SH-SY5Y (cell line): Measurements from ENCODE around the gene LRP1-AS.

Experiments
- GATA2 ChIP-seq: IDR thresholded peaks from 2 replicates; pipeline ENCODE4 v1.6.1; 2011; ENCODE audit warnings: mild to moderate bottlenecking, low read depth, low read length
- GATA3 ChIP-seq: IDR thresholded peaks from 2 replicates; pipeline ENCODE4 v1.6.1; 2011; ENCODE audit warnings: low read depth, mild to moderate bottlenecking, low read length, moderate library complexity

Gene LRP1-AS

DNA sequence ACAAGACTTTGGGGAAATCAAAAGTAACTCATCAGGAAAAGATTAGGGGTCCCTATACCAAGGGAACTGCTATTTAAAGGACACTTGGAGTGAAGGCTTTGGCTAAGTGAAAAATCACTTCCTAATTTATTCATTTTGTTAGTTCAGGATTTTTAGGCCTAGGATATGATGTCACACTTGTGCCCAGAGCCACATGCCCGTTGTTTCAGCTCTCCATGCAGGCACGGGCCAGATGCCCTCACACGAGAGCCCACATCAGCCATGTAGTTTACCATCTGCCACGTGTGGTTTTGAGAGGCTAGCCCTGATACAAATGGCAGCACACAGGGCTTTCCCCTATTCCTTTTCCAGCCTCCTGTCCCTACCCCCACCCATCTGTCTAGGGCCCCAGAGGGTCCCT lies 11.9 kb upstream of the LRP1-AS start:
- TF ChIP-seq GATA2 (no peak), GATA3 (no peak)

DNA sequence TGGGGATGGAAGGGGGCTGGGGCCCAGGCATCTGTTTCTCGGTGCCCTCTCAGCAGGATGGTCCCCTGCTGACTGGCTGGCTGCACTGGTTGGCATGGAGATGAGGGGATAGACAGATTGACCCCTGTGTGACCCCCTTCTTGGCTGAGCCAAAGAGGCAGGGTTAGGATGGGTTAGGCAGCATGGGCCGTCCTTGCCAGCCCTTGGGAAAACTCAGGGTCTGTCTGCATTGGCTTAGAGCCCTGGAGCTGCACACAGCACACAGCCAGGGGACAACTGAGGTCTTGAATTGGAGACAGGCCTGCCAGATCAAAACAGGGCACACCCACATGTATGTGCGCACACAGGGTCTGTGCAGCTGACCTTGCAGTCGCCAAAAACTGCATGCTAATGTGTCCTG lies 11.2 kb upstream of the LRP1-AS start:
- no peak for TF ChIP-seq GATA3
- TF ChIP-seq GATA2 = no peak

DNA sequence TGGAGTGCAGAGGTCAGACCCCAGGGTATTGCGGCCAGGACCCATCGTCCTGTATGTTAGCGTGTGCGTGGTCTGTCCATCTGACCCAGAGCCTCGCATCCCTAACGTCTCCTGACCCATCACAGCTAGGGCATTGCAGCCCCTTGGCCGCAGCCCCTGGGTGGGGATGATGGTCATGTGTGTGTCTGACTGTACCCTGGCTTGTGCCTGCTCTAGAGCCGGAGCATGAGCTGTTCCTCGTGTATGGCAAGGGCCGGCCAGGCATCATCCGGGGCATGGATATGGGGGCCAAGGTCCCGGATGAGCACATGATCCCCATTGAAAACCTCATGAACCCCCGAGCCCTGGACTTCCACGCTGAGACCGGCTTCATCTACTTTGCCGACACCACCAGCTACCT lies 10.8 kb upstream of the LRP1-AS start:
- TF ChIP-seq GATA2 (no peak), GATA3 (no peak)

DNA sequence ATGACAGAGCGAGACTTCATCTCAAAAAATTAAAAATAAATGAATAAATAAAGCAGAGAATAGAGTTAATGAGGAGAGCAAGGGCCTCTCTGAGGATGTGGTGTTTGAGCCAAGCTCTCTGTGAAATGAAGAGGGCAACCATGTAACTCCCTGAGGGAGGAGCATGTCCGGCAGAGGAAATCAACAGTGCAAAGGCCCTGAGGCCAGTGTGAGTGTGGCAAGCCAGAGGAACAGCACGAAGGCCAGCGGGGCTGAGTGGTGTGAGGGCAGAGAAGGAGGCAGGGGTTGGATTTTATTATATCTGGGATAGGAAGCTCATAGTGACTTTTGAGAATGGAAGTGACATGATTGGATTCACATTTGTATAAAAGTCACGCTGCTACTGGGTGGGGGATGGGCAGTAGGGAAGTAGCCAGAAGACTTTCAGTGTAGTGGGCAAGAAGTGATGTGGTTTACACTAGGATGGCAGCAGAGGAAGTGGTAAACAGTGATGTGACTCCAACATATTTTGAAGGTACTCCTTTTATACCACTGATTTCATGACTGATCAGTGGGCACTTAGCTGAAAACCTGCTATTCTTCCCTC lies 10.3 kb upstream of the LRP1-AS start:
- TF ChIP-seq GATA2 (no peak), GATA3 (no peak)

DNA sequence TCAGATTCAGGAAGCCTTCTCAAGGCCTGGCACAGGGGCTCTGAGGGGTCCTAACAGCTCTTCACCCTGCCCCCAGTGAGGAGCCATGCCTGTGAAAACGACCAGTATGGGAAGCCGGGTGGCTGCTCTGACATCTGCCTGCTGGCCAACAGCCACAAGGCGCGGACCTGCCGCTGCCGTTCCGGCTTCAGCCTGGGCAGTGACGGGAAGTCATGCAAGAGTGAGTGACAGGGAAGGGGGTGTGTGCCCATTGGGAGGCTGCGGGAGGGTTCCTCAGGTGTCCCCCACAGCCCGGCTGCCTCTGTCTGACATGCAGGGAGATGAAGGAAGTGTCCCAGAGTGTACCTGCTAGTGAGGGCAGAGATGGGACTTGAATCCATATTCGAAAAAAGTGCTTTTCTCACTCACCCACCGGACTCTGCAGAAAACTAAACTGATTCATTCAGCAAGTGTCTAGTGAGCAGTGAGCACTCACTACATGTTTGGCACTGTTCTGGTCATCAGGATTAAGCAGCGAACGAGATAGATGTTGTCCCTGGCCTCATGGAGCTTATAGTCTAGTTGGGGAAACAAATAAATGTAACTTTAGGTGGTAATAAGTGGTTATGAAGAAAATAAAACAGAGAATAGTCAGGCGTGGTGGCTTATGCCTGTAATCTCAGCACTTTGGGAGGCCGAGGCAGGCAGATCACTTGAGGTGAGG lies 9.4 kb upstream of the LRP1-AS start:
- TF ChIP-seq GATA2 (no peak), GATA3 (no peak)

DNA sequence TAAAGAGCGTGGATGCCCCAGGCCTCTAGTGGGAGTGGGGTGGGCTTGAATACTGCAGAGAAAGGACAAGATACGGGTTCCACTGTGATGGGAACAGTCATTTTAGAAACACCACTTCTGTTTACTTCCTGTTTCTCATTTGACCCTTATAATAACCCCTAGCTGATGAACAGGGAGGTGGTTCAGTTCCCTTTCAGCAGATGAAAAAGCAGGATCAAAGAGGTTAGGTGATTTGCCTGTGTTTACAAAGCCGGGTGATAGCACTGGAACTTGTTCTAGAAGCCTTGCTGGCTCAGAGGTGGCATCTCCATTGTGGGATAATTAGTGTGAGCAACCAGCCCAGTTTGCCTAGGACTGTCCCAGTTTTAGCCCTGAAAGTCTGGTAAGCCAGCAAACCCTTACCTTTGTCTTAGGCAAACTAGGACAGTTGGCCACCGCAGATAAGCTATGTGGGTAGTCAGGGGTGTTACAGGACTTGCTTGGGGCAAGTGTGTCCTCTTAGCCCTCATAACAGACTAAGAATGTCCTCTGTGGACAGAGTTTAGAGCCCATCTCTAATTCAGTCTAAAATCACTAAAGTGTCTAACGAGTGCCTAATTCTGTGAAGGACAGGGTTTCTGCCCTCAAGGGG lies 7.5 kb upstream of the LRP1-AS start:
- TF ChIP-seq GATA3 (no peak), GATA2 (no peak)

DNA sequence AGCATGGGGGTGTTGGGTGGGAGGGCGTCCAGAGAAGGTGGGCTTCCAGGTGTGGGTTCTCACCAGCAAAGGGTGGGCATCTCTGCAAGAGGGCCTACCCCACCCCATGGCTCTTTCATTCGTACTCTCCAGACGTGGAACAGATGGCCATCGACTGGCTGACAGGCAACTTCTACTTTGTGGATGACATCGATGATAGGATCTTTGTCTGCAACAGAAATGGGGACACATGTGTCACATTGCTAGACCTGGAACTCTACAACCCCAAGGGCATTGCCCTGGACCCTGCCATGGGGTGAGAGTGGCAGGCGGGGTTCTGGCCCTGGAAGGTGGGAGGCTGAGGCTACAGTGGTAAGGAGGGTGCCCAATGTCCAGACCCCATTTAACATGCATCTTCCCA lies 6.7 kb upstream of the LRP1-AS start:
- TF ChIP-seq GATA2 (peak; percentile 90), GATA3 (0 out of 2 replicates have a peak, but pooled peaks have one; percentile 26)

DNA sequence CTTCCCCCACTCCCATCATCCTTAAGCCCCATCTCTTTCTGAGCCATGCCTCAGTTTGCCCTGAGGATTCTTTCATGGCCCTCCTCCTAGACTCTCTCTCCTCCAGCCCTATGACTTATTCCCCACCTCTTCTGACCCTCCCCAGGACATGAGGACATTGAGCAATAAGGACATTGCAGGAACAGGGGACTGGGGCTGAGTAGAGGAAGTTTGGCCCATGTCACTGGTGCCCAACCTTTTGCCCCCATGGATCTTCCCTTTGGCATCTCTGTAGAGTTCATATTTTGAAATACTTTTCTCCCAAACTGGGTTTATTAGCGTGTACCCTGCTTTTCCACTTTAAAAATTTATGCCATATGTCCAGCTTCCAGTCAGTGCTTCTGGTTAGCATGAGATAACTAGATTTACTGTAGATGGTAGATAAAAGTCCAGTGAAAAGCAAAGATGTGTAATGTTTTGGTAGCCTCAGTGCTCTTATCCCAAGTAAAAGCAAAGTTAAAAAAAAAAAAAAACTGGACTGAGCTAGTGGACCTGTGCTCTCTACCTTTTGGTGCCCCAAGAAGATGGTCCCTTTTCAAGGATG lies 6.1 kb upstream of the LRP1-AS start:
- peak; percentile 84; the same call in 1 of the 2 replicates for TF ChIP-seq GATA3
- TF ChIP-seq GATA2 = peak; percentile 73

DNA sequence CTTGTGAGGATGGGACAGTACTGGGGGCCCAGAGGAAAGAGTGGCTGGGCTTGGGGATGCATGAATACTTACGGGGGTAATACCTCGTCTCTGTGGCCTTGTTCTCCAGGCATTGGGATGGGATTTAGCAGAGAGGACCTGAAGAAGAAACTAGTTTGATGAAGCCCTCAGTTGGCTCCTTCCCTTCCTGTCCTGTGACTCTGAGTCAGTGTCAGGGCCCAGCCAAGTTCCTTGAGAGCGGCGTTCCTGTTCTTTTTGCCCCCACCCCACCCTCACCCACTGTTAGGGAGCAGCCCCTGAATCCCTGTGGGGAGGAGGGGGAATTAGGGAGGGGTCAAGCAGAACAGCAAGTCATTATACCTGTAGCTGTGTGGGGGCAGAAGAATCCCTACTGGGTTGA lies 5.2 kb upstream of the LRP1-AS start:
- TF ChIP-seq GATA2 (no peak), GATA3 (no peak)

DNA sequence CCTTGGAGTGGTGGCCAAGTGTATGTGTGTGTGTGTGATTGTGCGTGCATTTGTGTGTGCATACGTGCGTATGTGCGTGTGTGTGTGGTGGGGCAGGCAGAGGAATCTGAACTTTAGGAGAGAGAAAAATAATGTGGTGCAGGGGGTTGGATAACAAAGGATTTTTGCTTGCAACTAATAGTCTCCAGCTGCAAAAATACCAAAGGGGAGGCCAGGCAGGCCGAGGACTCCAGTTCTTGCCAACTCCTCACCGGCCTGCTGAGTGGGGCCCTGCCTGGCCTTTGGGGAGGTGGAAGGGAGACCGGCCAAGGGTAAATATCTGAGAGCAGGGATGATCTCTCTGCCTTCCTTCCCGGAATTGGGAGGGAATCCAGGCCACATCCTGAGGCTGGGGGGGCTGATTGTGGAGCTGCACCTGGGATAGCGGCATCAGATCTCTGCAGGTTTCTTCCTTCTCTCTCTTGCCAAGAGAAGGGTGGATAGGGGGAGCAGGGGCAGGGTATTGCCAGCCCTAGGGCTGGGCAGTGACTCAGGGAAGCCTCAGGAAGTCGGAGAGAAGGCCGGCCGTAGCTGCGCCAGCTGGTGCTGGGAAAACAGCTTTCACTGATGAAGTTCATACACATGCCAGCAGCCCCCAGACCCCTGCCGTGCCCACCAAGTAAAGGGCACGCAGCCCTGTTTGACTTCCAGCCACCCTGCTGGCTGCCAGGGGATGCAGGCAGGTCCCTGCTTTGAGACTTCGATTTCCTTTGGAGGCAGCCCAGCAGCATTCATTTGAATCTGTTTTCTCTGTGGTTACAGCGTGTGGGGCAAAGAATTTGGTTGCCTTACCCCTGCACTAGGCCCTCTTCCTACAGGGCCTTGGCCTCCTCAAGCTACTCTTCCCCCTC lies 4.6 kb upstream of the LRP1-AS start:
- TF ChIP-seq GATA2 (no peak), GATA3 (no peak)

DNA sequence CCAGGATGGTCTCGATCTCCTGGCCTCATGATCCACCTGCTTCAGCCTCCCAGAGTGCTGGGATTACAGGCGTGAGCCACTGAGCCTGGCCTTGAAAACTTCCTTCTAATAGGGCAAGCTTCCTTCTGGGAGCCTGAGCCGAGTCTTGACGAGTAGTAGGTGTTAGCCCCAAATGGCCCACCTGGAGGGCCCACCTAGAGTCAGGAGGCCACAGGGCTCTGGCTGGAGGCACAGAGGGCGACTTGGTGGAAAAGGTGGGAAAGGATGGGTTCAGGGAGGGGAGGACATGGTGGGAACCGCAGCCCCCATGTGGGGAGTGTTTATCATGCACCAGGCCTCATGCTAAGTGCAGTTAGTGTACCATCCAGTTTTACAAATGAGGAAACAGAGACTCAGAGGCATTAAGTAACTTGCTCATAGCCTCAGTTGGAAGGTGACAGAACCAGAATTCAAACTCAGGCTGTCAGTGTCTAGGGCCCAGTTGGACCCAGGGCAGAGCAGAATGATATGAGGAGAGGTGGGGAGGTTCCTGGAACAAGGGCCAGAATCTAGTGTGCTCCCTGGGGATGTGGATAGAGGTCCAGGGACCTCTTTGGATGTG lies 3.1 kb upstream of the LRP1-AS start:
- TF ChIP-seq GATA2 = no peak
- TF ChIP-seq GATA3 = no peak

DNA sequence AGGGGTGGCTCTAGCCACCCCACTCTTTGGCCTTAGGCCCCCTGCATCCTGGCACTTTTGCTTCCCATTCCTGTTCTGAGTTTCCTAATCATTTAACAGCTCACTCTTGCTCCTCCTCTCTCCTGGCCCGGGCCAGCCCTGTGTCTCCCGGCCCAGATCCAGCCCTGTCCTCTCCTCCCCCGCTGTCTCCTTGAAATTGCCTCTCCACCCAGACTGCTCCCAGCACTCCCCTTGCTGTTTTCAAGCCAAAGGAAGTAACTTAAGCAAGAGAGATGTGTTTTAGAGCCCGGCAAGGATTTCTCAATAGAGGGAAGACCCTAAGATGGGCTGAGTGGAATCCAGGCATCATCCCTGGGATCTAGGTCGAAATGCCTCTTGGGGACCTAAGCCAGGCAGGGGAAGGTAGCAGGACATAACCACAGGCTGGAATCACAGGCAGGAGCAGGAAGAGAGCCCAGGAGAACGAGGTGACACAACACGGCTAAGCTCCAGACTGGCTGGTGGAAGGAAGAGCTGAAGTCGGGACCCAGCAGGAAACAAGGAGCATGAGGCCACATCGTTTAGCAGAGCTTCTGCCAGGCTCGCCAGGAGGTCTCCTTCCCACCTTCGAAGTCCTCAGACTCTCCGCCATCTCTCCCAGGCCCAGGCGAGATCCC lies 2.0 kb upstream of the LRP1-AS start:
- TF ChIP-seq GATA2 = no peak
- no peak for TF ChIP-seq GATA3
